Iris pigment epithelial cell (primary cell): ENCODE measurements around the gene TPSD1.
"Not testable (repeated sequence)": the region's sequence is repeated elsewhere in the genome, so short reads cannot be mapped to it uniquely, and the experiment has no call there.

Experiments used
- DNase-seq: peaks from one replicate; pipeline ENCODE4 v3.0.0-alpha.2; 2011; ENCODE audit warnings: low read depth

TPSD1 gene

DNA sequence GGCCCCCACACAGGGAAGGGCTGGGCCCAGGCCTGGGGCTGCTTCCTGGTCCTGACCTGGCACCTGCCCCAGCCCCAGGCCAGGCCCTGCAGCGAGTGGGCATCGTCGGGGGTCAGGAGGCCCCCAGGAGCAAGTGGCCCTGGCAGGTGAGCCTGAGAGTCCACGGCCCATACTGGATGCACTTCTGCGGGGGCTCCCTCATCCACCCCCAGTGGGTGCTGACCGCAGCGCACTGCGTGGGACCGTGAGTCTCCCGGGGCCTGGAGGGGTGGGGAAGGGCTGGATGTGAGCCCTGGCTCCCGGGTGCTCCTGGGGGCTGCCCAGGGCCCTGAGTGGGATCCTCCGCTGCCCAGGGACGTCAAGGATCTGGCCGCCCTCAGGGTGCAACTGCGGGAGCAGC, 14.8 kb upstream of the TPSD1 start:
- not testable (repeated sequence) for DNase-seq

- not testable (repeated sequence) for DNase-seq
Observed at GRCh38 chr16:1243363-1243762, 12.5 kb upstream of the TPSD1 start.

DNA sequence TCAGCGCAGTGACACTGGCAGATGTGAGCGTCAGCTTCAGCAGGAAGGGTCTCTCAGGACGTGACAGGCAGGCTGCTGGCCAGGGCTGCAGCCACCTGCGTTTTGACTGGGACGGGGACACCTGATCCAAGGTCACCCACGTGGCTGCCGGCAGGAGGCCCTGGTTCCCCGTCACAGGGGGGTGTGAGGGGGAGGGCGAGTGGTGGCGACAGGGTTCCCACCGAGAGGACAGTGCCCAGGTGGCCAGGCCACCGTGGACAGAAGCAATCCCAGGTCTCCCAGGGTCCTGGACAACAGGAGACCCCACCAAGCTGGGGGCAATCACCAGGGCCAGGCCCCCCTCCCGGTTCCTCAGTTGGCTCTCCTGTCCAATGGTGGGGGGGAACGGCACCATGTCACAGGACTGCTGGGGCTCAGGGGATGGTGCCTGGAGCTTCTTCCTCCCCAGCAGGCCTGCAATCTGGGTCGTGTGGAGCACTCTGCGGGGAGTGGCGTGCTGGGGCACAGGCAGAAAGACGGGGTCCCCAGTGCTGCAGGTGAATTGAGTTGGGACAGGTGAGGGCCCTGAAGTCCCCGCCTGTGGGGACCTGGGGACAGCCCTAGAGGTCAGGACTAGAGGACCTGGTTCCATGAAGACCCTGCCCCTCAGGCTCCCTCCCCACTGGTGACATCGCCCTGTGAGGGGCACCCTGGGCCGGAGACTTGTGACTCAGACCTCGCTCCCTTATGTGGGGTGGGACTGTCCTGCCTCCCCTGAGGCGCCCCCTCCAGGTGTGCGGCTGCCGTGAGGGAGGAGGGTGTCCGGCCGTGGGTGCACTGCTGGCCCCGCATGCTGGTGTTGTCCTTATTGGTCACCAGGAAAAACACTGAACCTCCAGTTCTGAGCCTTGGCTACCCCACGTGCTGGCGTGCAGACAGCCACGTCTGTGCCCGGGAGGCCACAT, 11.7 kb upstream of the TPSD1 start:
- DNase-seq: not testable (repeated sequence)

DNA sequence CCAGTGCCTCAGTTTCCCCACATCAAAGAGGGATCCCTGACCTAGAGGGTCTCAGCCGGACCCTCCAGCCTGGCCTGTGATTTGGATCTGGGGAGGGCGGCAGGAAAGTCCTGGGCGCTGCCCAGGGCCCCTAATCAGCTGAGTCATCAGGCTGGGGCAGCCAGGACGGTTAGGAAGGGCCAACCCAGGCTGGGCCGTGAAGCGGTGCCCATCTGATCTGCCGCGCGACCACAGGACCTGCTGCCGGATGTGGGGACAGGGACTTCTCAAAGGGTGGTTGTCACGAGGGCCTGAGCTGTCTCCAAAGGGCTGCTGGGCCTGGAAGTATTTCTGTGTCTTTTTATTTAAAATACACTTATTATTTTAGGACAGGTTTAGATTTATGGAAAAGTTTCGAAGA, 11.0 kb upstream of the TPSD1 start:
- DNase-seq: no peak

DNA sequence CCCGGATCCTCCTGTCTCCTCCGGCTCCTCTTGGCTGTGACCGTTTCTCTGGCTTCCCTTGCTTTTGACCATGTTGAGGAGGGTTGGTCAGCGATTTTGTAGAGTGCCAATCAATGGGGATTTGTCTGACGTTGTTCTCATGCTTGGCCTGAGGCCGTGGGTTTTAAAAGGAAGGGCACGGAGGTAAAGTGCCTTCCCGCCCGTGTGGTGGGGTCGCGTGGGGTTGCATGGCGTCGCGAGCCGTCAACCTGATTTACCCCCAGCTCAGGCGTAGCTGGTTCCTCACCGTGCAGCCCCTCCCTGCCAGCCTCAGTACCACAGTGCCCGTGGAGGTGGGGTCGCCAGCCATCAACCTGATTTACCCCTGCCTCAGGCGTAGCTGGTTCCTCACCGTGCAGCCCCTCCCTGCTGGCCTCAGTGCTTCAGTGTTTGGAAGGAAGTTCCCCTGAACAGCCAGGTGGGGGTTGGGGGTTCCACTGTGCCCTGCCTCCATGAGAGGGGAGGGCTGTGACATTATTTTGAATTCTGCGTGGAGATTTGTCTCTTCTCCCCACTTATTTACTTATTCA, 10.3 kb upstream of the TPSD1 start:
- DNase-seq: no peak

GRCh38 chr16:1247903-1248537, 7.8 kb upstream of the TPSD1 start:
- not testable (repeated sequence) for DNase-seq

DNA sequence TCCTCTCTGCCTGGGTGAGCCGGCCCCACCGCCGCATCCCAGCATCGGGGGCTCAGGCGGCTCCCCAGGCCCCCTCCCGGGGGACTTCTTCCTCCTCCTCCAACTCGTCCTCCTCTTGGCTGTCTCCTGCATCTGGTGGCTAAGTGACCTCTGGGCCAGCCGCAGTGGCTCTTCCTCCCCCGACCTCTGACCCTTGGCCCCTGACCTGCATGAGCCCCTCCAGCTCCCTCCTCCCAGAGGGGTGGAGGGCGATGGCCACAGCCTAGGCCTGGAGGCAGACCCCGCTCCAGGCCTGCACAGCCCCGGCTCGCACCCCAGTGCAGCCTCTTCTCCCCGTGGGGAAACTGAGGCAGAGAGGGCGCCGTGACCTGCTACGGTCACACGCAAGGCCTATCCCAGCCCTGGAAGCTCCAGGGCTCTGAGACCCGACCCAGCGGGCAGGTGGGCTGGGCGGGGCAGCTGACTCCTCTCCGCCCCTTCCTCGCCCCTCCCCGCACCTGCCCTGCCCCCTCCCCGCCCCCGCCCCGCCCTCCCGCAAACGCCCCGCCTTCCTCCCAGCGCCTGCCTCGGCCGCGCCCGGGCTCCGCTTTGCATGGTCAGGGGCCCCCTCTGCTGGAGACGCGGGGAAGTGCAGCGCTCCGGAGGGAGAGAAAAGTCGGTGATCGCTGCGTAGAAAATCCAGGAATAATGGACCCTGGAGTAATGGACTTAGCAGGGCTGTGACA, 6.7 kb upstream of the TPSD1 start:
- not testable (repeated sequence) for DNase-seq

DNA sequence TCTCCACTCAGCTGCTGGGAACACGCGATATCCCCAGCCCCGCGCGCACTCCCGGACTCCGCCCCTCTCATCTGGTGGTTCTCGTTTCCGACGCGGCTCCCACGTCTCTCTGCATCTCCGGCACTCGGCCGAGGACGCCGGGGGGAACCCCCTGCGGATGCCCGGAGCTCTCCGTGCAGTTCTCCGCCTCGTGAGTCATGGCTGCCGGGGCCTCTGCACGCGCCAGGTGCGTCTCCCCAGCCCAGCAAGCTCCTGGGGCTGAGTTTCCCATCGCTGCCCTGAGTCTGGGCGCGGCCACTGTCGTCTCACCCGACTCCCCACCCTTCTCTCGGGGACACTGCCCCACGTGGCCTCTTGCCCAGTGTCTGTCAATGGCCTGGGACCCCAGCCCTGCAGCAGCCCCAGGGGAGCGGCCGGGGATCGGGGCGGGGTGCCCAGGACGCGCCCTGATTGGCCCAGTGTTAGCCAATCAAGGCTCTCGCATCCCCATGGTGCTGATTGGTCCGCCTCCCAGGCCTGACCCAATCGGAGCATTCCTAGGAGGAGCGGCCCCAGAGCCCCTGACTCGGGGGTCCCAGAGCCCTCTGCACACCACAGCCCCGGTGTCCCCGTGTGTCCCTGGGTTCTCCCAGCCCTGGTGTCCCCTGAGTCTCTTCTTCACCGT, 2.0 kb upstream of the TPSD1 start:
- DNase-seq: not testable (repeated sequence)

DNA sequence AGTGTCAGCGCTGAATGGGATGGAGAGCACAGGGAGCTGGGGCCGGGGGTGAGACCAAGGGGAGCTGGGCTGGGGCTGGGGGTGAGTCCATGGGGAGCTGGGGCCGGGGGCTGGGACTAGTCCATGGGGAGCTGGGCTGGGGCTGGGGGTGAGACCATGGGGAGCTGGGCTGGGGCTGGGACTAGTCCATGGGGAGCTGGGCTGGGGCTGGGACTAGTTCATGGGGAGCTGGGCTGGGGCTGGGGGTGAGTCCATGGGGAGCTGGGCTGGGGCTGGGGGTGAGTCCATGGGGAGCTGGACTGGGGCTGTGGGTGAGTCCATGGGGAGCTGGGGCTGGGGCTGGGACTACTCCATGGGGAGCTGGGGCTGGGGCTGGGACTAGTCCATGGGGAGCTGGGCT, 1.0 kb upstream of the TPSD1 start:
- DNase-seq: not testable (repeated sequence)

DNA sequence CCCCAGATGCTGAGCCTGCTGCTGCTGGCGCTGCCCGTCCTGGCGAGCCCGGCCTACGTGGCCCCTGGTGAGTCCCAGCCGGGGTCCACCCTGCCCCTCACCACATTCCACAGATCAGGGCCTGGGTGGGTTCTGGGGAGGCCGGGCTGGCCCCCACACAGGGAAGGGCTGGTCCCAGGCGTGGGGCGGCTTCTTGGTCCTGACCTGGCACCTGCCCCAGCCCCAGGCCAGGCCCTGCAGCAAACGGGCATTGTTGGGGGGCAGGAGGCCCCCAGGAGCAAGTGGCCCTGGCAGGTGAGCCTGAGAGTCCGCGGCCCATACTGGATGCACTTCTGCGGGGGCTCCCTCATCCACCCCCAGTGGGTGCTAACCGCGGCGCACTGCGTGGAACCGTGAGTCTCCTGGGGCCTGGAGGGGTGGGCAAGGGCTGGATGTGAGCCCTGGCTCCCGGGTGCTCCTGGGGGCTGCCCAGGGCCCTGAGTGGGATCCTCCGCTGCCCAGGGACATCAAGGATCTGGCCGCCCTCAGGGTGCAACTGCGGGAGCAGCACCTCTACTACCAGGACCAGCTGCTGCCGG, 516 bp downstream of the TPSD1 start:
- not testable (repeated sequence) for DNase-seq

GRCh38 chr16:1256874-1257322, 1.0 kb downstream of the TPSD1 start:
- DNase-seq: no peak

DNA sequence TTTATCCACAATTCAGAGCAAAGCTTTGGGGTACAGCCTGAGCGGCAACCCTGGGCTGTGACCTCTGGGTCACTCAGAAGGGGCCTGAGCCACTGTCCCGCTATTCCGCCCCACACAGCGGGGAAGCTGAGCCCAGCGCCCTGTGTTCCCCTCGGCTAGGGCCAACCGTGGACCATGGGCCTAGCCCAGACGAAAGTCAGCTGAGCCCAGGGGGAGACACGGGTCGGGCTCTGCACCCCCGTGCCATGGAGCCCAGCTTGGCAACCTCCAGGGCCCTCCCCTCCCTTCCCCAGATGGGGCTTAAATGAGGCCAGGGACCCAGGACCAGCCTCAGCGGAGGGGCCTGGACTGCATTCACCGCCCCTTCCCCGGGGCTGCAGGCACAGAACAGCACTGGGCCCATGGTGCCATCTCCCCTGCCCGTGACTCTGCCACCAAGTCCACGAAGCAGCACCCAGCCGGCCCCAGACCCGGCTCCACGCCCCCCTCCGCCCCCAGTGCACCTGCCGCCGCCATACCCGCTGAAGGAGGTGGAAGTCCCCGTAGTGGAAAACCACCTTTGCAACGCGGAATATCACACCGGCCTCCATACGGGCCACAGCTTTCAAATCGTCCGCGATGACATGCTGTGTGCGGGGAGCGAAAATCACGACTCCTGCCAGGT, 1.8 kb downstream of the TPSD1 start:
- DNase-seq: no peak

GRCh38 chr16:1258225-1258600, 2.3 kb downstream of the TPSD1 start:
- DNase-seq: no peak

DNA sequence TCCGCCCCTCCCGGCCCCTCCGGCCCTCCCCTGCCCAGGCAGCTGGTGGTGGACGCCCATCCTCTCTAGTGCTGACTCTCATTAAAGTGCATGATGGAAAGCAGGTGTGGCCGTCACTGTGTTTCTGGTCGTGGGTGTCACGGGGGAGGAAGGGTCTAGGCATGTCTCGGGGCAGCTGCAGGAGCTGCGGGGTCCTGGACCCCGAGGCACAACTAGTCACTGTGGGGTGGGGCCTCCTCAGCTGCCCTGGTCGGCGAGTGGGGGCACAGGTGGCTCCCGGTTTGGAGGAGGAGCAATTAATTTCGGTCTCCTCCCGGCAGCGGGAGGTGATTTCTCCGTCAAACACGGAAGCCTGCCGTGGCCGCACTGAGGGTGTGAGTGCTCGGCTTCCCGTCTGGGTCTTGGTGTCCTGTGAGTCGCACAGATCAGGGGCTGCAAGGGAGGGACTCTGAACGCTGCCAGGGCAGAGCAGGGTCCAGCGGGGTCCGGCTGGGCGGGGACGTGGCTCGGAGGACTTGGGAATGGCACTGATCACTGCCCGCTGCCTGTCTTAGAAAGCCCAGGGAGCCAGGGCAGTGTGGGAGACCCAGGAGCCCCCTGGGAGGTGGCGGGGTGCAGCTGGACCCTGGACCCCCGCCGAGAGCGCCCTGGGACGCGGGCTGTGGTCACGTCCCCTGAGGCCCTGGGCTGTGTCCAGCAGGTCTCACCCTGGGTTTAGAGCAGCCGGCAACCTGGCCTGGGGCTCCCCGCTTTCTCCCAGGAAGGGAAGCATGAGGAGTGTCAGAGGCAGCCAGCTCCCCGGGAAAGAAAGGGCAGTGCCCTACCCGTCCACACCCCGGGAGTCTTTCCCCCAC, 3.3 kb downstream of the TPSD1 start:
- DNase-seq: no peak

DNA sequence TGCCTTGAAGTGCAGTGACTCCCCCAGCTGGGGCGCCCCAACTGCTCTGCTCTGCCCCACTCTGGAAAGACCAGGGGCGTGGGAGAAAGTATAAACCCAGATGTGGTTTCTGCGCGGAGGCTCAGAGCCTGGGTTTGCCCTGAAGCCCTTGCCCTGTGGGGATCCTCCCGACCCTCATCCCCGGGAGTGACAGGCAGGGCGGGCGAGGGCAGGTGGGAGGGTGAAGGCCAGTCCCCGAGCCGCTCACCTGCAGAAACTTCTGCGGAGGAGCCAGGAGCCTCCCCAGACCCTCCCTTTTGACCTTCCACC, 3.8 kb downstream of the TPSD1 start:
- no peak for DNase-seq

GRCh38 chr16:1260101-1260680, 4.3 kb downstream of the TPSD1 start:
- DNase-seq: no peak

DNA sequence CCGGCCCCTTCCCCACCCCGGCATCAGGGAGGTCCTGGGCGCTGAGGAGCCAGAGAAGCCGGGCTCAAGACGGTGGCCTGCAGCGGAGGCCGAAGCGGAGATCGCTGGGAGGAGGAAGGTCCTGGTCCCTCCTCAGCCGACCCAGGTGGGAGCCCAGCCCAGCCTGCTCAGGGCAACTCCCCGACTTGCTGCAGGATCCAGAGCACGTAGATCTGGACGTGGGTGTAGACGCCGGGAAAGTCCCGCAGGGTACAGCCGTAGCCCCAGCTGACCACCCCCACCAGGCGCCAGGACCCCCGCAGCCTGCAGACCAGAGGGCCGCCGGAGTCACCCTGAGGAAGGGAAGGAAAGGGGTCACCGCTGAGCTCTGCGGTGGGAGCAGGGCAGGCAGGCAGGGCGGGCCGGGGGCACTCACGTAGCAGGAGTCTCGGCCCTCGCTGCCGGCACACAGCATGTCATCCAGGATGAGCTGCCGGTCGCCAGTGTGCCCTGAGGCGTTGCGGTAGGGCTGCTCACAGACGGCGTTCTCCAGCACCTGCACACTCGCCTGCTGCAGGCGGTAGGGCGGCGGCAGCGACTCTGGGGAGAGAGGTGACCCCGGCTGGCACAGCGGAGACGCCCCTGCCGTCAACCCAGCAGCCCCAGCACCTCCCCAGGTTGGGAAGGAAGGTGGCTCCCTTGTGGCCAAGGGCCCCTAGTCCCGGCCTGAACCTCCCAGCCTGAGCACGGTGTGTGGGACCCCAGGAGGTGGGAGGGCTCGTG, 5.4 kb downstream of the TPSD1 start:
- DNase-seq: no peak

DNA sequence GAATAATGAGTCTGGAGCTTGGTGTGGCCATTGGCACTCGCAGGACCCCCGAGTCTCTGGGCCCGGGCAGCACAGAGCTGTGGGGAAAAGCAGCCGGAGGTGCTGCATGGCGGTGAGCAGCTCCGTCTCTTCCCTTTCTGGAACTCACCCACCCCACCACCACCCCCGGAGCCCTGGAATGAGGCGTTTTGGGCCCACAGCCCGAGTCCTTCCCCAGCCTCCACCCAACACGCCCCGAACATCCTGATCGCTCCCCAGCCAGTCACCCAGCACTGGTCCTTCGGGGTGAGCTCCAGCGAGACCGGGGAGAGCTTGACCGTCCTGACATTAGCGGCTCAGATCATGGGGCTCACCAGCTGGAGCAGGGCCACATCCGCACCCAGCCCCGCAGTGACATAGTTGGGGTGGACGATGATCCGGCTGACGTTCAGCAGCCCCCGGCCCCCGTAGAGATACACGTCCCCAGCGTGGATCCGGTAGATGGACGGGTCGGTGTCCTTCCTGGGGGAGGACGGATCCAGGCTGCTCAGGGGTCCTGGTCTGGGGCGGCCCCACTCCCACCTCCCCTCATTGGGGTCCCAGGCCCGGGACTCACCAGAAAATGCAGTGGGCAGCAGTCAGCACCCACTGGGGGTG, 6.5 kb downstream of the TPSD1 start:
- DNase-seq: no peak

- no peak for DNase-seq
Observed at GRCh38 chr16:1262846-1263221, 7.0 kb downstream of the TPSD1 start.
